ENCODE data around the gene MYL6B.

Gene MYL6B

GRCh38 chr12:56124133-56124532 is 28.3 kb upstream of the MYL6B start:
- DNase-seq, result no peak

DNA sequence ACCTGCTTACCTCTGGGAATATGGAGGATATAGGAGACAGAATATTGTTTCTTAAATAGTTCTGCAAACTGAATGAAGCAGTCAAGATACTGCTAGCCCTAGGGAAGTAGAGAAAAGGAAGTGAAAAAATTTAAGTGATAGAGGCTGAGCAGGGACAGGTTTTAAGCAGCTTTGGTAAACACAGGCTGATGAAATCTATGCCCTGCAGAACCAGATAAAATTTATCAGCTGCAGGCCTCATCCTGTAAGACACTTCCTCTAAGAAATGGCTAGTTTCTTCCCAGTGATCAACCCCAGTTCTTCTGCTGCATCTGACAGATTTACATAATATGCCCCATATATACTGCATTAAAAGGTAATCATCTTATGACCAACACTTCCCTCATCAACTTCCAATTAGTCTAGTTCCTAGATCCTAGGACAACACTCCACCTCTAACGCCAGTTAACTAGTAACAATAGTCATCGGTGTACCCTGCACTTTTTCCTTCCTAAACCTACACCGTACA is 25.6 kb upstream of the MYL6B start:
- DNase-seq, result no peak

GRCh38 chr12:56127485-56127887 is 24.9 kb upstream of the MYL6B start:
- no peak for DNase-seq

DNA sequence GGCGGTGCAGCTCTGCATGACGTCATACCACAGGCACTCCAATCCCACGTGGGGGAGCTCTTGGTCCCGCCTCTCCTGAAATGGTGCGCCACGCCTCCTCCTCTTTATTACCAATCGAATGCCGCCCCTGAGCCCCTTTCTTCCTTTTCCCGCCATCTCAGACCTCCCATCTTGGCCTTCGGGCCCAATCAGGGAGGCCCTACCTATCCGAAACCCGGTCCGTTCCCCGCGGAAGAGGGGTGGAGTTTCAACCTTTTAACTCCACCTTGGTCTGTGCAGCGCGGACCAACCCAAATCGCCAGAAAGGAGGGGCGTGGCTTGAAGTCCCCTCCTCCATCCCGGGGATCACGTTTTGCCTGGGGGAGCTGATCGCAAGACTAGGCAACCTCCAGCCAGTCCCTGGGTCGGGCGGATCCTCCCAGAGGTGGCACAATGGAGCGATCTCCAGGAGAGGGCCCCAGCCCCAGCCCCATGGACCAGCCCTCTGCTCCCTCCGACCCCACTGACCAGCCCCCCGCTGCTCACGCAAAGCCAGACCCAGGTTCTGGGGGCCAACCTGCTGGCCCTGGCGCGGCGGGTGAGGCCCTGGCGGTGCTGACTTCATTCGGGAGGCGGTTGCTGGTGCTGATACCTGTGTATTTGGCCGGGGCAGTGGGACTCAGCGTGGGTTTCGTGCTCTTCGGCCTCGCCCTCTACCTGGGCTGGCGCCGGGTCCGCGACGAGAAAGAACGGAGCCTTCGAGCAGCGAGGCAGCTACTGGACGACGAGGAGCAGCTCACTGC is 24.3 kb upstream of the MYL6B start, which contains the start of gene ESYT1:
ESYT1 (plus strand) TSS at position 380 of the 782 bp plus-strand sequence; CDS start at position 433, 53 bp downstream.
- DNase-seq, result peak; percentile 97

- no peak for DNase-seq
Measured at GRCh38 chr12:56128670-56129205, 23.6 kb upstream of the MYL6B start.

DNA sequence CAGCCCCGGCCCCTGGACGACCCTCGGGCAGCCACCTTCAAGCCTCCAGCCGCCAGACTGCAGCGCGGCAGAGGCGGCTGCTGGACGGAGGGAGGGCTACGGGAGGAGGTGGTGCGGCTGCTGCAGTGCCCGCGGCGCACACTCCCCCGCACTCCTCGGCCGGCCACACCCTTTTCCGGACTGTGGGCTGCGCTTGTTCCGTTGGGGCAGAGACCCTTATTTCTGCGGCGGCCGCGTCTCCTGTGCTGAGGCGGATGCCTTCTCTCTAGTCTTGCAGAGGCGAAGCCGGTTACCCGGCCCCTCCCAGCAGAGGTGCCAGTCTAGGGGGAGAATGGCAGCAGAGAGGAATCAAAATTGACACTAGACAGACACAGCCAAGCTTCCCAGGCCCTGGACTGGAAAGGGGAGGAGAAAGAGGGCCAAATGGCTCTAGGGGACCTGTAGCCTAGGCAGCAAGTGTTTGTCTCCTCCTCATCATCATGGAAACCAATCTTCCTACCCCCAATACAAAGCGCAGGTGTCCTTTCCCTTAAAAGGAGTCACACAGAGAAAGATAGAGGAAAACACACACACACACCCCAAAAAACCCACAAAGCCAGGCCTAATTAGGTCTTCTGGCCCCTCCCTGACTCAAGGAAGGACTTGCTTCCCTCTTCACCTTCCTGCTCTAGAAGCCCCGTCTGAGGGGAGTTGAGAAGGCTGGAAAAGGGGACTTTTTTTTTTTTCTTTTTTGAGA is 23.0 kb upstream of the MYL6B start:
- DNase-seq, result no peak

- DNase-seq, result no peak
Measured at GRCh38 chr12:56129942-56130495, 22.4 kb upstream of the MYL6B start.

GRCh38 chr12:56130876-56131275 is 21.5 kb upstream of the MYL6B start:
- DNase-seq, result no peak

GRCh38 chr12:56134897-56135296 is 17.5 kb upstream of the MYL6B start:
- DNase-seq, result no peak

- DNase-seq, result no peak
Measured at GRCh38 chr12:56137853-56138571, 14.4 kb upstream of the MYL6B start.

DNA sequence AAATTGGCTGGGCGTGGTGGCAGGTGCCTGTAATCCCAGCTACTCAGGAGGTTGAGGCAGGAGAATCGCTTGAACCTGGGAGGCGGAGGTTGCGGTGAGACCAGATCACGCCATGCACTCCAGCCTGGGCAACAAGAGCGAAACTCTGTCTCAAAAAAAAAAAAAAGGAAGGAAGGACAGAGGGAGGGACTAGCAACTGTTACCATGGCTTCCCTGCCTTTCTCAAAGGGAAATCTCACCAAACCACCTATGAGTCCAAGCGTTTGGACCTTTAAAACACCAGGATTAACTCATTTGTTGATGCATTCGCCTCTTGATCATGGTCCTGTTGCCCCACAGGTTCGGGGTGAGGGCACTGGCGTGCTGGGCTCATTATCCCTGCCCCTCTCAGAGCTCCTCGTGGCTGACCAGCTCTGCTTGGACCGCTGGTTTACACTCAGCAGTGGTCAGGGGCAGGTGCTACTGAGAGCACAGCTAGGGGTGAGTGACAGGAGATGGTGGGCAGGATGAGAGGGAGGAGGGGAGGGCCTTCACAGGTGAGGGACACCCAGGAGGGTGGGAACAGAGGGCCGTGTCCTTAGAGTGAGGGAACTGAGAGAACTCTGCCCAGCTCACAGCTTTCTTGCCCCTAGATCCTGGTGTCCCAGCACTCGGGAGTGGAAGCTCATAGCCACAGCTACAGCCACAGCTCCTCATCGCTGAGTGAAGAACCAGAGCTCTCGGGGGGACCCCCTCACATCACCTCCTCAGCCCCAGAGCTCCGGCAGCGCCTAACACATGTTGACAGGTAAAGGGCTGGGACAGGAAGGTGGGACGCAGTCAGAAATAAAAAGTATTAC is 10.2 kb upstream of the MYL6B start:
- no peak for DNase-seq

GRCh38 chr12:56143217-56143616 is 9.2 kb upstream of the MYL6B start:
- no peak for DNase-seq

- no peak for DNase-seq
Measured at GRCh38 chr12:56143870-56144269, 8.5 kb upstream of the MYL6B start.

DNA sequence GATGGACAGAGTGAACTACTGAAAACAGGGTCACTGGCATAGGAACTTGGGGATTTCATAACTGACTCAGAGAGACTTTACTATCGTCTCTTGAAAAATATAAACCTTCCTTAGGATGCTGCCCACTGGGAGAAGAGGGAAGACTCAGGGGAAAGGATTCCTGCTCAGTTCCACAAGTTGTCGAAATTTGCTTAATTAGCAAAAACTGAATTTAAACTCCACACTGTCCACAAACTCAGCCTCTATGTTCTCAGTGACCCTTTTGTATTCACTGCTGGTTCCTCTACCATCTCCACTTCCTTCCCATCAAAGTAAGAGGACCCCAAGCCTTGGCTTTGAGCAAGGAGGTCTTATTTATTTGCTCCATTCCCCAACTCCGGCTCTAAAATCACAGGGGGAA is 7.2 kb upstream of the MYL6B start:
- DNase-seq, result no peak

DNA sequence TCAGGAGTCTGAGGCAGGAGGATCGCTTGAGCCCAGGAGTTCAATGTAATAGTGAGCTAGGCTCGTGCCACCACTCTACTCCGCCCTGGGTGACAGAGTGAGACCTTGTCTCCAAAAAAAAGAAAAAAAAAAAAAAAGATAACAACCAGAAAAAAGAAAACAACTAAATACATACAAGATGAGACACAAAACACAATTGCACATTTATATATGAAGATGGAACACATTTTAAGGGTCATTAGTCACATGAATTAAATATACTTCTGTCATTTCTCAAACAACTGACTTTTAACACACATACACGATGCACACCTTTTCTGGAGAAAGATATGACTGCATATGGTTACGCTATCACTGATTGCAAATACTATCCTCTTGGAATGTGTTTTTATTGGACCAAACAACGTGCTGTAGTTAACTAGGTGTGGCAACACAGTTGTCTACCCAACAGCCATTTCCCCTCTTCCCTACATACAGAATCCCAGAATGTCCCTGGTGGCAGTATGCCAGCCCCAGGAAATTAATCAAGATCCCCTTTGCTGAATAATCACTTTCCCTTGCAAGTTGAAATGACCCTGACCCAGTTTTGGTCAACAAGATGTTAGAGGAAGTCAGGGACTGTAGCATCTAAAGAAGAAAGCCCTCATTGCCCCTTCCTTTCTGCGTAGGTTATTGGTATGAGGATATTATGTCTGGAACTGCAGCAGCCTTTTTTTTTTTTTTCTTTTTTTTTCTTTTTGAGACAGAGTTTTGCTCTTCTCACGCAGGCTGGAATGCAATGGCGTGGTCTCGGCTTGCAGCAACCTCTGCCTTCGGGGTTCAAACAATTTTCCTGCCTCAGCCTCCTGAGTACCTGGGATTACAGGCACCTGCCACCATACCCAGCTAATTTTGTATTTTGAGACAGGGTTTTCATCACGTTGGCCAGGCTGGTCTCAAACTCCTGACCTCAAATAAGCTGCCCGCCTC is 5.6 kb upstream of the MYL6B start:
- DNase-seq, result no peak

DNA sequence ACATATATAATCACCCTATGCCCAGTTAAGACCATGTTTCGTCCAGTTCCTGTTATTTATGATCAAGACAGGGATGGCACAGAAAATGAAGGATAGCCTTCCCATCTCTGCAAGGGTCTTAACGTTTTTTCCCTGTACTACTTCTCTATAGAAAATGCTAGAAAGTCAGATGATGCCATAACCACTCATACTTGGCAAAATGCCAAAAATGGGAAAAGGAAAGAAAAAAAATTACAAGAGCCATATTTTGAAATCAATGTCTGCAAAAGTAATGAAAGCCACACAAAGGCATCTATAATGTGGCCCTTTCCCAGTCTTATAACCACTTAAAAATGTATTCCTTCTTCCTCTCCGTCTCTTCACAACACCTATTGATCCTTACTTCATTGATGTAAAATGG is 1.8 kb upstream of the MYL6B start:
- DNase-seq, result no peak

DNA sequence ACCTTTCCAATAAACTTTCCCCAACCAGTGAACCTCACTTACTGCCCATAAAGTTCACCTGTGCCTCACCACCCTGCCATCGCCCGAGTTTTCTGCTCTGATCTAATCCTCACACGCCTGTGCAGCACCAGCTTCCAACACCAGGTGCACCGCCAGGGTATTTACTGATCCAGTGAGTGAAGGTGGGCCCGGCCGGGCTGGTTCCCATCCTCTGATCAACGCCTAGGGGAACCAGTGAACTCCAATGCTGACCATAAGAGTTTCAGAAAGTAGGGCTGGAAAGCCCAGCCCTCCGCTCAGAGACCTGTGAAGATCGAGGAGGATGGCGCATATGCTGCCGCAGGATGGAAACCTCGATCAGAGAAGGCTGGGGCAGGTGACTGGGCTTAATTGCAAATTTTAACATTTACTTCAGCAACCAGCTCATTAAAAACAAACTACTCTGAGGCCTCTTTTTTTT is 685 bp upstream of the MYL6B start:
- peak; percentile 26 for DNase-seq

GRCh38 chr12:56152756-56153677 is 630 bp downstream of the MYL6B start:
- DNase-seq, result no peak

GRCh38 chr12:56153678-56154065 is 1.3 kb downstream of the MYL6B start:
- DNase-seq, result no peak
